NOMO-1 treated with dmso at 0.1 percent for 144 hours (cell line): Measurements from ENCODE around the gene SPOCK3.

Experiments
- DNase-seq: peaks from one replicate; lab custom pipeline; 2025; ENCODE audit not compliant: unreplicated experiment; lab: John Stamatoyannopoulos, UW

The SPOCK3 gene

GRCh38 chr4:167041524-167041923, 192.8 kb downstream of the SPOCK3 start:
- DNase-seq, result no peak

GRCh38 chr4:167035390-167035789, 198.9 kb downstream of the SPOCK3 start:
- no peak for DNase-seq

- no peak for DNase-seq
Observed at GRCh38 chr4:167034983-167035382, 199.3 kb downstream of the SPOCK3 start.

GRCh38 chr4:167032871-167033270, 201.4 kb downstream of the SPOCK3 start:
- DNase-seq, result no peak

GRCh38 chr4:167031534-167032156, 202.6 kb downstream of the SPOCK3 start:
- no peak for DNase-seq

GRCh38 chr4:167028976-167029375, 205.3 kb downstream of the SPOCK3 start:
- DNase-seq, result no peak

GRCh38 chr4:167025670-167026069, 208.6 kb downstream of the SPOCK3 start:
- DNase-seq, result no peak

GRCh38 chr4:167023364-167023925, 210.8 kb downstream of the SPOCK3 start:
- no peak for DNase-seq

GRCh38 chr4:167021545-167022155, 212.6 kb downstream of the SPOCK3 start:
- DNase-seq, result no peak

GRCh38 chr4:167020410-167020809, 213.9 kb downstream of the SPOCK3 start:
- DNase-seq, result no peak

- DNase-seq, result no peak
Observed at GRCh38 chr4:167014944-167015343, 219.3 kb downstream of the SPOCK3 start.

GRCh38 chr4:167003326-167003725, 231.0 kb downstream of the SPOCK3 start:
- DNase-seq, result no peak

- no peak for DNase-seq
Observed at GRCh38 chr4:167000141-167000852, 234.0 kb downstream of the SPOCK3 start.

- no peak for DNase-seq
Observed at GRCh38 chr4:166996216-166996615, 238.1 kb downstream of the SPOCK3 start.

- no peak for DNase-seq
Observed at GRCh38 chr4:166994686-166995085, 239.6 kb downstream of the SPOCK3 start.

GRCh38 chr4:166991006-166991561, 243.2 kb downstream of the SPOCK3 start:
- no peak for DNase-seq

GRCh38 chr4:166989886-166990285, 244.4 kb downstream of the SPOCK3 start:
- no peak for DNase-seq

GRCh38 chr4:166987026-166987425, 247.3 kb downstream of the SPOCK3 start:
- no peak for DNase-seq

- DNase-seq, result no peak
Observed at GRCh38 chr4:166981847-166982246, 252.4 kb downstream of the SPOCK3 start.

- DNase-seq, result no peak
Observed at GRCh38 chr4:166980419-166980818, 253.9 kb downstream of the SPOCK3 start.

- DNase-seq, result no peak
Observed at GRCh38 chr4:166977596-166977995, 256.7 kb downstream of the SPOCK3 start.

- no peak for DNase-seq
Observed at GRCh38 chr4:166972071-166972470, 262.2 kb downstream of the SPOCK3 start.
